ENCODE results near the gene LZTR1.

DNA sequence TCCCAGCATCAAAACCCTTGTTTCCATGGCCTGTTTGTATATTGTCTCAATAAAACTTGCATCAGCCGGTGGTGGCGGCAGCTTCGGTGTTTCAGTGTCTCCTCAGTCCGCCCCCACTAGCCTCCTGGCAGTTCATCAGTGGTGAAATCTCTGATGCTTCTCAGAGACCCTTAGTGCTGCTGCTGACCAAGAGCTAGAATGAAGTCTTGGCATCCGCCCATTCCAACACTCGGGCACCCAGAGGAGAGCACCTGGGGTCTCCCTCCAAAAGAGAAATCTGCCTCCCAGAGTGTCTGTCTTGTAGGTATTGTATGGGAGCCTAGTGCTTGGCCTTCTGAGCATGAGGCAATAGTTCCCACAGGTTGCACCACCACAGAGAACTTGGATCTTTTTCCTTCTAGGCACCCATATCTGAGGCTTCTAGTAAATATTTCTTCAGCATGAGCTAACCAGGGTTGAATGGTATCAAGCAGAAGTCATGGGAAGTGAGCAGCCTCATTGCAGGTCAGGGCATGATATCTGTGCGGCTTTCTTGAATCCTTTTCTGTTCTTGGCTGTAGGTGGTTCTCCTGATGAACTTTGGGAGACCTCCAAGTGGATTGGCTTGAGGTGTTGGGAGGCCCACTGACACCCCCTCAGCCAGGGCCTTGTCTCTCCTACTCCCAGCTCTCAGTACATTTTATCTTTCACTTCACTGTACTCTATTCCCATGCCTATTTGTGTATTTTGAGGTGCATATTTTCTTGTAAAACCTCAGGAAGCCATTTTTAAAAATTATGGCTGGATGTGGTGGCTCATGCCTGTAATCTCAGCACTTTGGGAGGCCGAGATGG, 28.2 kb upstream of the LZTR1 start:
- TF ChIP-seq, protein P1, sequence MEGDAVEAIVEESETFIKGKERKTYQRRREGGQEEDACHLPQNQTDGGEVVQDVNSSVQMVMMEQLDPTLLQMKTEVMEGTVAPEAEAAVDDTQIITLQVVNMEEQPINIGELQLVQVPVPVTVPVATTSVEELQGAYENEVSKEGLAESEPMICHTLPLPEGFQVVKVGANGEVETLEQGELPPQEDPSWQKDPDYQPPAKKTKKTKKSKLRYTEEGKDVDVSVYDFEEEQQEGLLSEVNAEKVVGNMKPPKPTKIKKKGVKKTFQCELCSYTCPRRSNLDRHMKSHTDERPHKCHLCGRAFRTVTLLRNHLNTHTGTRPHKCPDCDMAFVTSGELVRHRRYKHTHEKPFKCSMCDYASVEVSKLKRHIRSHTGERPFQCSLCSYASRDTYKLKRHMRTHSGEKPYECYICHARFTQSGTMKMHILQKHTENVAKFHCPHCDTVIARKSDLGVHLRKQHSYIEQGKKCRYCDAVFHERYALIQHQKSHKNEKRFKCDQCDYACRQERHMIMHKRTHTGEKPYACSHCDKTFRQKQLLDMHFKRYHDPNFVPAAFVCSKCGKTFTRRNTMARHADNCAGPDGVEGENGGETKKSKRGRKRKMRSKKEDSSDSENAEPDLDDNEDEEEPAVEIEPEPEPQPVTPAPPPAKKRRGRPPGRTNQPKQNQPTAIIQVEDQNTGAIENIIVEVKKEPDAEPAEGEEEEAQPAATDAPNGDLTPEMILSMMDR (IDR thresholded peaks at IDR 0.05), result no peak
- TF ChIP-seq POLR2AphosphoS5 (IDR thresholded peaks at IDR 0.05) (no peak), EP300 (IDR thresholded peaks at IDR 0.05) (no peak), POLR2A (IDR thresholded peaks at IDR 0.05) (no peak)
